Superior temporal gyrus (tissue), 1 donor: ENCODE data around the gene ERCC1.

Experiments
- DNase-seq: peaks from one replicate; pipeline ENCODE4 v3.0.0-alpha.2; 2016; ENCODE audit errors: extremely low spot score

Gene ERCC1

GRCh38 chr19:45423589-45424190, at the start of gene ERCC1:
TSS of gene ERCC1 (minus strand) at chr19:45423917. CDS start at chr19:45423374, 543 bp downstream.
- peak; percentile 85 for DNase-seq

DNA sequence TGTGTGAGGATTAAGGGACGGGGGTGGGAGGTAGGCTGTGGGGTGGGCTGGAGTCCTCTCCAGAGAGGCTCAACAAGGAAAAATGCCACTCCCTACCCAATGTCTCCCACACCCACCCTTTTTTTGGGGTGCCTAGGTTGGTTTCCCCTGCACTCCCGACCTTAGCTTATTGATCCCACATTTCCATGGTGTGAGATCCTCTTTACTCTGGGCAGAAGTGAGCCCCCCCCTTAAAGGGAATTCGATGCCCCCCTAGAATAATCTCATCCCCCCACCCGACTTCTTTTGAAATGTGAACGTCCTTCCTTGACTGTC, 49.6 kb upstream of the ERCC1 start:
- DNase-seq, result no peak

GRCh38 chr19:45472563-45473366, 49.0 kb upstream of the ERCC1 start:
- no peak for DNase-seq

DNA sequence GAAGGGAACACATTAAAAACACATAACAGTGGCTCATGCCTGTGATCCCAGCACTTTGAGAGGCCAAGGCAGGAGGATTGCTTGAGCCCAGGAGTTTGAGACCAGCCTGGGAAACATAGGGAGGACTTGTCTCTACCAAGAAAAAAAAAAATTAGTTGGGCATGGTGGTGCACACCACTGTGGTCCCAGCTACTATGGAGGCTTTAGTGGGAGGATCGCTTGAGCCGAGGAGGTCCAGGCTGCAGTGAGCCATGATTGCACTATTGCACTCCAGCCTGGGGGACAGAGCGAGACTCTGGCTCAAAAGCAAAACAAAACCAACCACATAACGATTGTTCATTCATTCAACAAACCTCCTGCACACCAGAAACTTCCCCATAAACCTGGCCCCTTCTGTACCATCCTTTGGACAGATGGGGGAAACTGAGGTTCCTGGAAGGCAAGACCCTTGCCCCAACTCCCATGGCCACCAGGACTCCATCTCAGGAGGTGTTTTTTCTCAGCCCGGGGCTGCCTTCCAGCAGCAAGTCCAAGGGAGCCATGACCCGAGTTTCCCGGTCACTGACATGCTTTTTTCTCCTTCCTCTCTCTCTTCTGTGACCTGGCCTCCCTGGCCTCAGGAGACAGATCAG, 48.3 kb upstream of the ERCC1 start:
- no peak for DNase-seq

DNA sequence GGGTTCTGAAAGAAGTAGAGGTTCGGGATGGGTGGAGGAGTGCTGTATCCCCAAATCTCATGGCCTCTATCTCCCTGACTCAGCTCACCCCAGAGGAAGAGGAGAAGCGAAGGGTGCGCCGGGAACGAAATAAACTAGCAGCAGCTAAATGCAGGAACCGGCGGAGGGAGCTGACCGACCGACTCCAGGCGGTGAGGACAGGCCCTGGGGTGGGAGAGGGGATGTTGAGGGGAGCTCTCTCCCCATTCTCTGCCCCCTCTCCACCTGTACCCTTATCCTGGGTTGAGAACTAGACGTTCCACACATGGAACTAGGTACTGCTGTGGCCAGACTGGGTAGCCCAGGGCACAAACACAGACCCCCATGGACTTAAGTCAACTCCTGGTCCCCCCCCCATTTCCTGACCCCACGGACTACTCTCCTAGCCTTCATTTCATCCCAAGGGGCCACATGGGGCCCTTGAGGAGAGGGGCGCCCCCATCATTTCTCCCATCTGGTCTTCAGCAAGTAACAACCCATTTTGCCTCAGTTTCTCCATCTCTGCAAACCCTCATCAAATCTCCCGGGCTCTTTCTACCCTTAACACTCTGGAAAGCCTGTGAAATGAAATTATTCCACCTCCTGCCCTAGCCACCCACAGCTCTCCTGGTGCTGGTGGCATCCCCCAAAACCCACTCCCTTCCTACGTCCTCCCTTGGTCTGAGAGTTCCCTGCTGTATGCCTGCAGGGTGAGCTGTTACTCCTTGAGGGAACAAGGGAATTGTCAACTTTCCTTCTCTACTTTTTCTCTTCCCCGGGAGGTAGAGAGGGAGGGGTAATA, 47.6 kb upstream of the ERCC1 start:
- no peak for DNase-seq

DNA sequence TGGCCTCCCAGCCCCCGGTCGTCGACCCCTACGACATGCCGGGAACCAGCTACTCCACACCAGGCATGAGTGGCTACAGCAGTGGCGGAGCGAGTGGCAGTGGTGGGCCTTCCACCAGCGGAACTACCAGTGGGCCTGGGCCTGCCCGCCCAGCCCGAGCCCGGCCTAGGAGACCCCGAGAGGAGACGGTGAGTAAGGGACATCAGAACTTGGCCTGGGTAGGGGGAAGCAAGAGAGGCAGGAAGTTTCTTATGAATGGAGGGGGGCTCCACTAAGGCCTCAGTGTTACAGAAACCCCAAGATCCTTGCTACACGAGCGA, 47.0 kb upstream of the ERCC1 start:
- DNase-seq, result no peak

DNA sequence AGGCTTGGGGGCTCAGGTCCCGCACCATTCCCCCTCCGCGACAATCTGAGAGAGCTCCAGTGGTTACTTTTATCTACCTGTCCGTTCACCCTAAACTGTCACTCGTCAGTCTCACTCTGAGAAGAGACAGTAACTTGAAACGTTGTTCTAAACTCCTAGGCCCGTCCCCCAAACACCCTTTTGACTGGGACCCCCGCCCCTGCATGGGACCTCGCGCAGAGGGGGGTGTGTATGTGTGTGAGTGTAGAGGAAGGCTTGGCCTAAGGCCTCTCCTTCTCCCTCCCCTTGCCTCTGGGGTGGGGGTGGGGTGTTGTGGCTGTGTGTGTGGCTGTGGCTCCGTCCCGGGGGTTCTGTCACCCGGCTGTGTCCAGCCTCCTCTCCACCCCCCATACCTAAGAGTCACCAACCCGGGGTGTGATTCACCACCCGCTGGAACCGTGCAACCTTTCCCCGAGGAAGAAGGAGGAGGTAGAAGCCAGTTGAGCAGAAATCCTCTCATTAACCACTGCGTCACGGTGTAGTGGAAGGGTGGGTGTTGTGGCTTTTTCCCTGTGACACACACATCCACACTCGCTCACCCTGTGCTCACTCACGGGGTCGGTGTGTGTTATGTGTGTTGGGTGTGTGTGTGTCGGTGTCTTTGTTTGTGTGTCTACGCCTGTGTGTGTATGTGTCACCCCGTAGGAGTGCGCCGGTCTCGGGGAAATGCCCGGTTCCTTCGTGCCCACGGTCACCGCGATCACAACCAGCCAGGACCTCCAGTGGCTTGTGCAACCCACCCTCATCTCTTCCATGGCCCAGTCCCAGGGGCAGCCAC, 46.4 kb upstream of the ERCC1 start:
- no peak for DNase-seq

- DNase-seq, result peak; percentile 89
These were observed 45.6 kb upstream of the ERCC1 start for GRCh38 chr19:45469132-45469944.

GRCh38 chr19:45468803-45469131, 45.0 kb upstream of the ERCC1 start:
- DNase-seq, result no peak

DNA sequence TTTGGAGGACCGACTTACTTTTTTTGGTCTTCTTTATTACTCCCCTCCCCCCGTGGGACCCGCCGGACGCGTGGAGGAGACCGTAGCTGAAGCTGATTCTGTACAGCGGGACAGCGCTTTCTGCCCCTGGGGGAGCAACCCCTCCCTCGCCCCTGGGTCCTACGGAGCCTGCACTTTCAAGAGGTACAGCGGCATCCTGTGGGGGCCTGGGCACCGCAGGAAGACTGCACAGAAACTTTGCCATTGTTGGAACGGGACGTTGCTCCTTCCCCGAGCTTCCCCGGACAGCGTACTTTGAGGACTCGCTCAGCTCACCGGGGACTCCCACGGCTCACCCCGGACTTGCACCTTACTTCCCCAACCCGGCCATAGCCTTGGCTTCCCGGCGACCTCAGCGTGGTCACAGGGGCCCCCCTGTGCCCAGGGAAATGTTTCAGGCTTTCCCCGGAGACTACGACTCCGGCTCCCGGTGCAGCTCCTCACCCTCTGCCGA, 44.5 kb upstream of the ERCC1 start:
- no peak for DNase-seq

- DNase-seq, result peak; percentile 96
These were observed 43.9 kb upstream of the ERCC1 start, which contains the start of gene FOSB for GRCh38 chr19:45467456-45468158. TSS of gene FOSB (plus strand) at chr19:45467996. CDS start at chr19:45468587, 591 bp downstream.

GRCh38 chr19:45467115-45467455, 43.4 kb upstream of the ERCC1 start:
- peak; percentile 26 for DNase-seq

GRCh38 chr19:45464852-45465441, 41.2 kb upstream of the ERCC1 start:
- DNase-seq, result no peak

GRCh38 chr19:45464274-45464673, 40.6 kb upstream of the ERCC1 start:
- no peak for DNase-seq

DNA sequence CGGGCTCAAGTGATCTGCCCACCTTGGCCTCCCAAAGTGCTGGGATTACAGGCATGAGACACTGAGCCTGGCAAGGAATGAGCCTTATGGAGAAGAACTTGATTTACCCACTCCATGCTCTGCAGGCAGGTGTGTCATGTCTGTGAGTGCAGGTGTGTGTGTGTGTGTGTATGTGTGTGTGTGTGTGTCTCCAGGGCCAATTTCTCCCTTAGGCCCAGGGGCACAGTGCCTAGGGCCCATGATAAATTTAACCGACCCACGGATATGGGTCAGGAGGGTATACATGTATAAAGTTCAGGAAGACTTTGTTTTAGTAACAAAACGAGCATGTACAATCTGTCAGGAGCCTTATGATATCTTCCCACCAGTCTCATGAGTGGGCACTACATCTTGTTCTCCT, 39.5 kb upstream of the ERCC1 start:
- no peak for DNase-seq

- DNase-seq, result no peak
These were observed 38.5 kb upstream of the ERCC1 start for GRCh38 chr19:45462174-45462573.

DNA sequence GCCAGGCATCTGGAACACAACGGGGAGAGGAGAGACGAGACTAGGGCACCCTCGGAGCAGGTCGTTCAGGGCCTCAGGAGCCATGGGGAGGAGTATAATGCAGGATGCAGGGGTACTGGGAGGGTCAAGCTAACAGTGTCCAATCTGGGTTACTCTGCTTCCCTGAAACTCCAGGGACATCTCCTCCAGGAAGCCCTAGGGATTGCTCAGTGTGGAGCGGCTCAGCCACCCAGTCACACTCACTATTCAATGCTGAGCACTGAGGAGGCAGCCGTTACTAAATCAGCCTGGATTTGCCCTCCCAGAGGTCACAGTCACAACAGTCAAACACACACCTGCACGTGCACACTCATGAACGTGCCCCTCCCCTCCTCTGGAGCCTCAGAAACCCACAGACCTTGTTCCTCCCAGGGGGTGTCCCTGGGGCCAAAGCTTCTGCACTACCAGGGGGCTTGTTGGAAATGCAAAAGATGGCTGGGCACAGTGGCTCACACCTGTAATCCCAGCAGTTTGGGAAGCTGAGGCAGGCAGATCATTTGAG, 37.2 kb upstream of the ERCC1 start:
- DNase-seq, result no peak

GRCh38 chr19:45457776-45458175, 34.1 kb upstream of the ERCC1 start:
- no peak for DNase-seq

- DNase-seq, result no peak
These were observed 32.7 kb upstream of the ERCC1 start for GRCh38 chr19:45456500-45456815.
